Duodenal mucosa (tissue), 2 donors: ENCODE results near the gene MUSK.

Experiments used
- H3K27ac ChIP-seq: one replicate; pipeline ENCODE4 v1.7.0; 2013; ENCODE audit warnings: low read depth, low read length
- H3K27me3 ChIP-seq, 2 donors: one replicate each; pipeline ENCODE4 v1.7.0; 2013; ENCODE audit warnings: low read length in 2 of 2, control low read depth in 1 of 2; ENCODE audit not compliant: insufficient read depth in 2 of 2, control insufficient read depth in 1 of 2
- H3K36me3 ChIP-seq, 2 donors: one replicate each; pipeline ENCODE4 v1.7.0; 2013; ENCODE audit warnings: low read length in 2 of 2, control low read depth in 1 of 2; ENCODE audit not compliant: insufficient read depth in 2 of 2, control insufficient read depth in 1 of 2
- H3K4me1 ChIP-seq, 2 donors: one replicate each; pipeline ENCODE4 v1.7.0; 2013; ENCODE audit warnings: low read length in 2 of 2, control low read depth in 1 of 2; ENCODE audit not compliant: insufficient read depth in 2 of 2, control insufficient read depth in 1 of 2
- H3K4me3 ChIP-seq, 2 donors: one replicate each; pipeline ENCODE4 v1.7.0; 2013; ENCODE audit warnings: low read length in 2 of 2, low read depth in 1 of 2
- H3K9ac ChIP-seq, 2 donors: one replicate each; pipeline ENCODE4 v1.7.0; 2013; ENCODE audit warnings: low read length in 2 of 2, low read depth in 1 of 2
- H3K9me3 ChIP-seq, 2 donors: one replicate each; pipeline ENCODE4 v1.7.0; 2013; ENCODE audit warnings: low read length in 2 of 2, control low read depth in 1 of 2; ENCODE audit not compliant: control insufficient read depth in 1 of 2

The MUSK gene

GRCh38 chr9:110648696-110649095 is 19.9 kb upstream of the MUSK start:
- Histone ChIP-seq H3K9ac (no peak overlapping the region), H3K4me3 (no peak overlapping the region), H3K4me1 (no peaks in the 10 kb centered on the region), H3K9me3 (no peaks in the 10 kb centered on the region), H3K36me3 (no peaks in the 10 kb centered on the region), H3K27me3 (no peaks in the 10 kb centered on the region), H3K27ac (no peak overlapping the region)

GRCh38 chr9:110650261-110650660 is 18.3 kb upstream of the MUSK start:
- H3K9ac ChIP-seq, result no peak overlapping the region
- no peaks in the 10 kb centered on the region for H3K27me3 ChIP-seq
- H3K4me3 ChIP-seq, result no peak overlapping the region
- no peak overlapping the region for H3K27ac ChIP-seq
- no peaks in the 10 kb centered on the region for H3K9me3 ChIP-seq
- no peaks in the 10 kb centered on the region for H3K4me1 ChIP-seq
- H3K36me3 ChIP-seq, result no peaks in the 10 kb centered on the region

- Histone ChIP-seq H3K9ac (no peak overlapping the region), H3K9me3 (no peaks in the 10 kb centered on the region), H3K4me1 (no peaks in the 10 kb centered on the region), H3K4me3 (no peak overlapping the region), H3K27ac (no peak overlapping the region), H3K36me3 (no peaks in the 10 kb centered on the region), H3K27me3 (no peaks in the 10 kb centered on the region)
Observed at GRCh38 chr9:110650991-110651411, 17.6 kb upstream of the MUSK start.

GRCh38 chr9:110655754-110656641 is 12.6 kb upstream of the MUSK start:
- Histone ChIP-seq H3K27me3 (no peaks in the 10 kb centered on the region), H3K4me1 (no peaks in the 10 kb centered on the region), H3K9me3 (no peaks in the 10 kb centered on the region), H3K9ac (no peak overlapping the region), H3K27ac (no peak overlapping the region), H3K4me3 (no peak overlapping the region), H3K36me3 (no peaks in the 10 kb centered on the region)

- Histone ChIP-seq H3K9ac (no peak overlapping the region), H3K27ac (no peak overlapping the region), H3K4me1 (no peaks in the 10 kb centered on the region), H3K27me3 (no peaks in the 10 kb centered on the region), H3K36me3 (no peaks in the 10 kb centered on the region), H3K9me3 (no peaks in the 10 kb centered on the region), H3K4me3 (no peak overlapping the region)
Observed at GRCh38 chr9:110659891-110660541, 8.6 kb upstream of the MUSK start.

- Histone ChIP-seq H3K36me3 (no peaks in the 10 kb centered on the region), H3K27me3 (no peaks in the 10 kb centered on the region), H3K27ac (no peak overlapping the region), H3K9me3 (no peaks in the 10 kb centered on the region), H3K4me3 (peak overlapping the region in 1 of 2 donors; percentile 20), H3K9ac (no peak overlapping the region), H3K4me1 (no peaks in the 10 kb centered on the region)
Observed at GRCh38 chr9:110669433-110669832, 842 bp downstream of the MUSK start.

GRCh38 chr9:110671849-110672248 is 3.3 kb downstream of the MUSK start:
- Histone ChIP-seq H3K4me1 (no peaks in the 10 kb centered on the region), H3K9ac (no peak overlapping the region), H3K9me3 (no peaks in the 10 kb centered on the region), H3K27me3 (no peaks in the 10 kb centered on the region), H3K27ac (no peak overlapping the region), H3K4me3 (no peak overlapping the region), H3K36me3 (no peaks in the 10 kb centered on the region)

GRCh38 chr9:110672873-110673510 is 4.4 kb downstream of the MUSK start:
- Histone ChIP-seq H3K9ac (no peak overlapping the region), H3K9me3 (no peaks in the 10 kb centered on the region), H3K4me3 (no peak overlapping the region), H3K36me3 (no peaks in the 10 kb centered on the region), H3K27ac (no peak overlapping the region), H3K27me3 (no peaks in the 10 kb centered on the region), H3K4me1 (no peaks in the 10 kb centered on the region)

GRCh38 chr9:110687497-110687896 is 18.9 kb downstream of the MUSK start:
- H3K9ac ChIP-seq, result no peak overlapping the region
- no peak overlapping the region for H3K27ac ChIP-seq
- no peak overlapping the region for H3K4me3 ChIP-seq
- H3K9me3 ChIP-seq, result no peaks in the 10 kb centered on the region
- H3K4me1 ChIP-seq, result no peaks in the 10 kb centered on the region
- no peaks in the 10 kb centered on the region for H3K27me3 ChIP-seq
- H3K36me3 ChIP-seq, result no peaks in the 10 kb centered on the region

- H3K27ac ChIP-seq, result no peak overlapping the region
- no peak overlapping the region for H3K9ac ChIP-seq
- no peak overlapping the region for H3K4me3 ChIP-seq
- no peaks in the 10 kb centered on the region for H3K4me1 ChIP-seq
- no peaks in the 10 kb centered on the region for H3K36me3 ChIP-seq
- H3K9me3 ChIP-seq, result no peaks in the 10 kb centered on the region
- no peaks in the 10 kb centered on the region for H3K27me3 ChIP-seq
Observed at GRCh38 chr9:110688329-110688728, 19.7 kb downstream of the MUSK start.
